Stimulated activated CD8-positive, alpha-beta memory T cell treated with anti-CD3 and anti-CD28 coated beads, Interleukin-12 subunit alpha, Interleukin-12 subunit beta, amount 100 ng/mL, for 24 hours (primary cell): ENCODE results near the gene F3.
"Not testable (repeated sequence)": the region's sequence is repeated elsewhere in the genome, so short reads cannot be mapped to it uniquely, and the experiment has no call there.

Source experiments
- DNase-seq: peaks from one replicate; pipeline ENCODE4 v3.0.0-alpha.2; 2020; ENCODE audit errors: extremely low read depth

Gene F3

DNA sequence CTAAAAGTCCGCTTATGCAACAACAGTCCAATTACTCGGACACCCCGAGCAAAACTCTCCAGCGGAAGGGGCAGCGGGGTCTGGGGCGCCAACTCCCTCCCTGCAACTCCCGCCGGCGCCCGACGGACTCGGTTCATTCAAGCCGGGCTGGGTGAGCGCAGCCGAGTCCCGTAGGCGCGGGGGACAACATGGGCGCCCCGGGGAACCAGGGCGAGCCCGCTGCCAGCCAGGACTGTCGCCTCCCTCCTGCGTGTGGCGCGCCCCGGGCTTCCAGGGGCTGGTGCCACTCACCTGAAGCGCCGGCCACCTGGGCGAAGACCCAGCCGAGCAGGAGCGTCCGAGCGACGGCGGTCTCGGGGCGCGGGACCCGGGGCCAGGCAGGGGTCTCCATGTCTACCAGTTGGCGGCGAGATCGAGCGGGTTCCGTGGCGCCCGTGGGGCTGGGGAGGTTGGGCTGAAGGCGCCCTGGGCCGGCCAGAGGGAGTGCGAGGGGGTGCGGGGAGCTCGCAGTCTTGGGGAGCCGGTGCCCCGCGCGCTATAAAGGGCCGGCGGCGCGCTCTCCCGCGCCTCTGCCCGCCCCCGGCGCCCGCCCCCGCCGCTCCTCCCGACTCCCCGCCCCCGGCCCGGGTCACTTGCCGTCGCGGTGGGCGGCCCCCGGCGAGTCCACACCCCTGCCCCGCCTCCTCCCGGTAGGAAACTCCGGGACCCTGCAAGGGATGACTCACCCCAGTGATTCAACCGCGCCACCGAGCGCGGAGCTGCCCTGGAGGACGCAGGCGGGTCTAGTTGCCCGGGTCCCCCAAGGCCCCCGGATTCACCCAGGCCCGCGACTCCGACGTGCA lies at the start of gene F3:
Gene F3 (minus strand): TSS at position 514 of the 842 bp plus-strand sequence. CDS start 123 bp downstream, at position 391.
- DNase-seq: peak; percentile 65

DNA sequence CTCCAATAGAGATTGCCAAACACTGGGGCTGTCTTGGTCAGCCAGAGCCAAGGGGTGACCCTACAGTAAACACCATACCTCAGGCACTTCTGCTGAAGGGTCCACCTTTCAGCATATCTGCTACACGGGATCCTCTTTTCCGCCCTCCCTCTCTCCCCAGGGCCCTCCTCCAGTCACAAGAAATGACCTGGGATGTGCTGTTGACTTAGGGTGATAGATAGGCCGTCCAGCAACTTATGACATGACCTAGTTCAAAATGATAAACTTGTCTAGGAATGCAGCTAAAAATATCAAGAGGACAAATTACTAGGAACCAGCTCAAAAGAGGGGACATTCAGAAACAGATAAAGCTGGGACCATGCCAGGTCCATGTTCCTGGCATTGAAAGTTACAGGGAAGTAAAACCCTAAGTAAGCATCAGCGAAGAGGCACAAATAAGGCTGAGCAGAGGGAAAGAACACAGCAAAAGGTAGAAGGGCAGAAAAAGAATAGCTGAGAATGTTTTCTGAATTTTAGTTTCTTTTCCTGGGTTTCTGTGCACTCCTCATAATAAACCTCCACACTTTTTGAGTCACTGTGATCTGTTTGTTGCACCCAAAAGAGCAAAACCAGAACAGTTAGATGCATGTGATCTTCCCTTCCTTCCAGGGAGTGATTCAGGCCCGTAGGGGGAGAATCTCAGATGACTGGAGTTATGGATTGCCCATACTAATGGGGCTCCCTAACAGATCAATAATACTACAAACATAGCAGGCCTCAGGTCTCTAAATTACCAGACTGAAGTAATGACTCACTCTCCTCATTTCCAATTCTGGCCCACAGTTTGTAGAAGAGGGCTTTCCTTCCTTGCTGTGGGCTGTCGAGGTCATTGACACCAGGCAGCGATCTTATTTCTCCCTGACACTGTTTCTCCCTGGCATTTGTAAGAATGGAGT lies 48.9 kb upstream of the F3 start:
- DNase-seq: no peak

DNA sequence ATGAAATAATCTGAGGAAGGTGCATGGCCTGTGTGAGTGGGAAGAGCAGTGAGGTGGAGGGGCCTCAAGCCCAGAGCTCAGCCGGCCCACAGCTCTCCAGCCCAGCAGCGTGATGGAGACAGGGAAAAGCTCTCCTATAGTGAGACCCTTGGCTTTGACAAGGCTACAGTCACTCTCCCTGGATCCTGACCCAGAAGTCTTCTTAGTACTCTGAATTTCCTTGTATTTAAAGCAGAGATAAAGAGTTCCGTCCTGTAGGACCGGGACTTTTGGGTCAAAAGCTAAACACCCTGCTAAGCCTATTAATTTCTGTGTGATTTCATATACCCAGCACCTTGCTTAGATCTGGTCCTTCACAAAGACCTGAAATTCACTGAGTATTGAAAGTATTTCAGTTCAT lies 48.2 kb upstream of the F3 start:
- no peak for DNase-seq

DNA sequence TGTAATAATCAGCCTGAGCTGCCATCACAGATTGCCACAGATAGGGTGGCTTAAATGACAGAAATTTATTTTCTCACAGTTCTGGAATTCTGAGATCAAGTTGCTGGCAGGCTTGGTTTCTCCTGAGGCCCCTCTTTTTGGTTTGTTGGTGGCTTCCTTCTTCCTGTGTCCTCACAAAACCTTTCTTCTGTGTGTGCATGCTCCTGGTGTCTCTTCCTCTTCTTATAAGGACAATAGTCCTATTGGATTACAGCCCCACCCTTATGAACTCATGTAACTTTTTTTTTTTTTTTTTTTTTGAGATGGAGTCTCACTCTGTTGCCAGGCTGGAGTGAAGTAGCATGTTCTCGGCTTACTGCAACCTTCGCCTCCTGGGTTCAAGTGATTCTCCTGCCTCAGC lies 41.0 kb upstream of the F3 start:
- no peak for DNase-seq

DNA sequence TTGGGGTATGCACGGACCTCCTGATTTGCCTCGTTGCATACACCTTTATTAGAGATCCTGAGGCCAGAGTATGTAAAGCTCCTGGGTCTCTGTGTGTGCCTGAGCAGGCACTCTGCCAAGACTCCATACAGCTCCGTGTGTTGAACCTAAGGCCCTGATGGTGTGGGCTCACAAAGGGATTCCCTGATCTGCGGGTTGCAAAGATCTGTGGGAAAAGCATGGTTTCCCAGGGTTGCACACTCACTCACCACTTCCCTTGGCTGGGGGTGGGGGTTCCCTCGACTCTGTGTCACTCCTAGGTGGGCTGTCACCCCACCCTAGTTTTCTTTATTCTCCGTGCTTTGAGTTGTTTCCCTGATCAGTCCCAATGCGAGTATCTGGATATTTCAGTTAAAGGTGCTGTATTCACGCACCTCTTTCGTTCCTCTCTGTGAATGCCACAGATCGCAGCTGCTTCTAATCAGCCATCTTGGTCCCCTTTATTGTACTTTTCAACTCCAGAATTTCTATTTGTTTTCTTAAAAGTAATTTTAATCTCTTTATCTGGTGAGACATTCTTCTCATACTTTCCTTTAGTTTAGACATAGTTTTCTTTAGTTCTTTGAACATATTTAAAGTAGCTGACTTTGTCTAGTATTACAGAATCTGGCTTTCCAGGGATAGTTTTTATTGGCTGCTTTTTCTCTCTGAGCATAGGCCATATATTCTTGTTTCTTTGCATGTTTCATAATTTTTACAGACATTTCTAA lies 39.0 kb upstream of the F3 start:
- no peak for DNase-seq

DNA sequence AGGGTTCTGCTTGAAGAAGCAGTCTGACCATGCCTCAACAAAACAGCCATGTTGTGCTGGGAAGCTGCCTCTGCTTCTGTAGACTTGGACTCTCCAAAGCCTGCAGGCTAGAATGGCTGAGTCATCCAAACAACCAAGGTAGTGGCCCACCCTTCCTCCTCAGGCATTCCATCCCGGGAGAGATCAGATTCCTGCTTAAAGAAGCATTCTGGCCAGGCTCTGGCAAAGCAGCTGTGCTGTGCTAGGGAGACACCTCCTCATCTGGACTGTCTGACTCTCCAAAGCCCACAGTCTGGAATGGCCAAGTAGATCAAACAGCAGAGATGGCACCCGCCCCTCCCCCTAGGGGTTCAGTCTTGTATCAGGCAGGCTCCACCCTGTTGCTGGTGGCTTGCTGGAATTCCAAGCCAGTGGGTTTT lies 38.3 kb upstream of the F3 start:
- DNase-seq: no peak

DNA sequence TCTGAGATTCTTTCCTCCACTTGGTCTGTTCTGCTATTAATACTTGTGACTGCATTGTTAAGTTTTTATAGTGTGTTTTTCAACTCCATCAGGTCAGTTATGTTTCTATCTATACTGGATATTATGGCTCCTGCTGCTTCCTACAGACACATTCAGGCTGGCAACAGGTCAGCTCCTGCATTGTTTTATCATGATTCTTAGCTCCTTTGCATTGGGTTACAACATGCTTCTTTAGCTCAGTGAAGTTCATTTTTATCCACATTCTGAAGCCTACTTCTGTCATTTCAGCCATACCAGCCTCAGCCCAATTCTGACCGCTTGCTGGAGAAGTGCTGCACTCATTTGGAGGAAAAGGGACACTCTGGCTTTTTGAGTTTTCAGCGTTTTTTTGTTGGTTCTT lies 37.3 kb upstream of the F3 start:
- DNase-seq: no peak

DNA sequence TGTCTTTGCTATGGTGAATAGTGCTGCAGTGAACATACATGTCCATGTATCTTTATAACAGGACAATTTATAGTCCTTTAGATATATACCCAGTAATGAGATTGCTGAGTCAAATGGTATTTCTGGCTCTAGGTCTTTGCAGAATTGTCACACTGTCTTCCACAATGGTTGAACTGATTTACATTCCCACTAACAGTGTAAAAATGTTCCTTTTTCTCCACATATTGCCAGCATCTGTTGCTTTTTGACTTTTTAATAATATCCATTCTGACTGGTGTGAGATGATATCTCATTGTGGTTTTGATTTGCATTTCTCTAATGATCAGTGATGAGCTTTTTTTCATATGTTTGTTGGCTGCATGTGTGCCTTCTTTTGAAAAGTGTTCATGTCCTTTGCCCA lies 32.4 kb upstream of the F3 start:
- DNase-seq: not testable (repeated sequence)

DNA sequence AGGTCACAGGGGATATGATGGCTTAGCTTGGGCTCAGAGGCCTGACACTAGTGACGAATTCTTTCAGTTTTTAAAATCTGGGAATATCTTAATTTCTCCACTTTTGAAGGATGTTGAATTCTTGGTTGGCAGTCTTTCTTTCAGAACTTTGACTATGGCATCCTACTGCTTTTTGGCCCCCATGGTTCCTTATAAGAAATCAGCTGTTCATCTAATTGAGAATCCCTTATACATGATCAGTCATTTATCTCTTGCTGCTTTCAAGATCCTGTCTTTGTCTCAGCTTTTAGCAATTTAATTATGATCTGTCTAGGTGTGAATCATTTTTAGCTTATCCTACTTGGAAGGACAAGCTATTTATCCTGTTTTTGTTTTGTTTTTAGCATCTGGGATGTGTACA lies 31.2 kb upstream of the F3 start:
- no peak for DNase-seq

DNA sequence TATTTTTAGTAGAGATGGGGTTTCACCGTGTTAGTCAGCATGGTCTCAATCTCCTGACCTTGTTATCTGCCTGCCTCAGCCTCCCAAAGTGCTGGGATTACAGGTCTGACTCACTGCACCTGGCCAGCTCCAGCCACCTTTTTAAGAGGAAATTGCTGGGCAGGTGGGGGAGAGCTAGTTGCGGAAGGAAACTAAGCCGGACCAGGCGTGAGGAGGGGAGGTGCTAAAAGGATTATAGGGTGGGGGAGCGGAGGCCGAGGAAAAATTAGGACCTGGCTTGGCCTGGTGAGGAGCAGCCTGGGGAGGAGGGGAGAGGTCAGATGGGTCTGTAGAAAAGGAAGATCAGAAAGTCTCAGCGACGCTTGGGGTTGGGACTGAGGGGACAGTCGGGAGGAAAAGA lies 29.4 kb upstream of the F3 start:
- not testable (repeated sequence) for DNase-seq

DNA sequence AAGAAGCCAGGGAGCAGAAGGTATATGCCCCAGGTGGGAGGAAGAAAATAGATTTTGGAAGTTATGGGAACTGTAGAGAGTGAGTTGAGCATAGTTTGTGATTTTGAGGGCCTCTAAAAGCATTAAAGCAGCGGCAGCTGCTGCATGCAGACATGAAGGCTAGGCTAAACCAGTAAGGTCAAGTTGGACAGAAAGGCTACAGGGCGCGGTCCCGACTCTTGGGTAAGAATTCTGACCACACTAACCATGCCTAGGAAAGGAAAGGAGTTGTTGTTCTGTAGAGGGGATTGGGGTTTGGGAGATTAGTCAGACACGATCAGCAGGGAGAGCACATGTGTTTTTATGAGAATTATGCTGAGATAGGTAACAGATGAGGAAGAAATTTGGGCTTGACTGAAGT lies 27.2 kb upstream of the F3 start:
- not testable (repeated sequence) for DNase-seq

DNA sequence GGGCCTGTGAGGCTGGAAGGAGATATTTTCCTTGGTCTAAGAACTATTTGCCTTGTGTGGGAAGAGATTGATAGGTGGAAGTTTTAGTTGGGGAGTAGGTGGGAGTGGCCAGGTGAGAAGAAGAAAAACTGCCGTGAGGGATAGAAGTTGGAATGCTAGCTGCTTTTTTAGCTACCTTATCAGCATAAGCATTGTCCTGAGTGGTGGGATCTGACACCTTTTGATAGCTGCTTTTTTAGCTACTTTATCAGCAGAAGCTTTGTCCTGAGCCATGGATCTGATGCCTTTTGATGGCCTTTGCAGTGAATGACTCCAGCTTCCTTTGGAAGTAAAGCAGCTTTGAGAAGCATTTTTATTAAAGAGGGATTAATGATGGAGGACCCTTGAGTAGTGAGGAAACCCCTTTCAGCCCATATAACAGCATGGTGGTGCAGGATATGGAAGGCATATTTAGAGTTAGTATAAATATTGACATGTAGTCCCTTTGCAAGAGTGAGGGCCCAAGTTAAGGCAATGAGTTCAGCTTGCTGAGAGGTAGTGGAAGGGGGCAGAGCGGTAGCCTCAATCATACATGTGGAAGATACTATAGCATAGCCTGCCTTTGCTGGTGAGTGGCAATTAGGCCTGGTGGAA lies 26.5 kb upstream of the F3 start:
- DNase-seq: not testable (repeated sequence)

DNA sequence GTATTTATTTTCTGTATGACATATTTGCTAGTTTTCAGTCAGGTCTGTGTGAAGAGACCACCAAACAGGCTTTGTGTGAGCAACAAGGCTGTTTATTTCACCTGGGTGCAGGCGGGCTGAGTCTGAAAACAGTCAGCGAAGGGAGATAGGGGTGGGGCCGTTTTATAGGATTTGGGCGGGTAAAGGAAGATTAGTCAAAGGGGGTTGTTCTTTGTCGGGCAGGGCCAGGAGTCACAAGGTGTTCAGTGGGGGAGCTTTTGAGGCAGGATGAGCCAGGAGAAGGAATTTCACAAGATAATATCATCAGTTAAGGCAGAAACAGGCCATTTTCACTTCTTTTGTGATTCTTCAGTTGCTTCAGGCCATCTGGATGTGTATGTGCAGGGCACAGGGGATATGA lies 24.9 kb upstream of the F3 start:
- DNase-seq: not testable (repeated sequence)

DNA sequence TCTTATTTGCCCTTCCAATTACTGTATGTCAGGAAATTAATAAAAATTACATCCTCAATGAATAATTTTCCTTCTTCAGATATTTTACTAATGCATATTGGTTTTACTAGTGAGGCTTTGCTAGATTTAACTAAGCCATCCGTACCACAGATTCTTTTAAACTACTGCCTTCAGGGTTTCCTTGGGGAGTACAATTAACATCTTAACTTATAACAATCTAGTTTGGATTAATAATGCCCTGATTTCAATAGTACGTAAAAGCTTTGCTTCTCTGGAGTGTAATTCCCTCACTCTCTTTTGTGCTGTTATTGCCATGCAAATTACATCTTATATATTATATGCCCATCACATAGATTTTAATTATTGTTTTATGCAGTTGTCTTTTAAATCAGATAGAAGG lies 24.3 kb upstream of the F3 start:
- no peak for DNase-seq

DNA sequence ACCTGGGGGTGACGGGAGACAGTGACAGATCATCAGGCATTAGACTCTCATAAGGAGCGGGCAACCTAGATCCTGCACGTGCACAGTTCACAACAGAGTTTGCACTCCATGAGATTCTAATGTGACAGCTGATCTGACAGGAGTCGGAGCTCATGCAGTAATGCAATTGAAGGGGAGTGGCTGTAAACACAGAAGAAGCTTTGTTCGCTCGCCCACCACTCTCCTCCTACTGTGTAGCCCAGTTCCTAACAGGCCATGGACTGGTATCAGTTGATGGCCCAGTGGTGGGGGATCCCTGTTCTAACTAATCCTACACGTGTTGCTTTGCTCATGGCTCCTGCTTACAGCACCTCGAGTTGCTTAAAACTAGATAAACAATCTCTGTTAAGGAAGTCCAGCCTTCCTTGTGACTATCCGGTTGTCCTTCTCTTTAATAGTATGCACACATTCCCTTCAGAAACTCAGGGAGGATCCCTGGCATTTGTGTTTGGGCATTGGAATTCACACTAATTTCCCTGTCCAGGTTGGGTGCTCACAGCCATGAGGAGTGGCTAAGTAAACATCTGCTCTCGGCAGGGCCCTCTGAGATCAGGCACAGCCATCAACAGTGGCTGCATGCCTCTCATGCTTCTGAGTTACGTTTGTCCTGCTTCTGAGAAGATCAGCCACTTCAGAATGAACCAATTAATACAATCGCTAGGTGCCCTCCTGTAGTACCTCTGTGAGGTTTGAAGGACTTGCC lies 21.1 kb upstream of the F3 start:
- DNase-seq: no peak

DNA sequence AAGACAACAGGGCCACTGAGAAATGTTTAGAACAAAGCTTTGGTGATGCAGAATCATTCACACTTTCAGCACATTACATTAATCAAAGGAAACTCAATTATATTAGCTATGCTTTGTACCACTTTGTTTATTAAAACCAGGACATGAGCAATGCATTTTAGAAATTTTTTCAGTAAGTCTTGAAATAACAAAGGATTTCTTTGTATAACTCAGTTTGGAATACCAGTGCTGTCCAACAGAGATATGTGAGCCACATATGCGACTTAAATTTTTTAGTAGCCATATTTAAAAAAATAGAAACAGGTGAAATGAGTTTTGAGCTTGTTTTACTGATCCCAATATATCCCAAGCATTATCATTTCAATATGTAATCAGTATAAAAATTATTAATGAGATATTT lies 18.8 kb upstream of the F3 start:
- no peak for DNase-seq

DNA sequence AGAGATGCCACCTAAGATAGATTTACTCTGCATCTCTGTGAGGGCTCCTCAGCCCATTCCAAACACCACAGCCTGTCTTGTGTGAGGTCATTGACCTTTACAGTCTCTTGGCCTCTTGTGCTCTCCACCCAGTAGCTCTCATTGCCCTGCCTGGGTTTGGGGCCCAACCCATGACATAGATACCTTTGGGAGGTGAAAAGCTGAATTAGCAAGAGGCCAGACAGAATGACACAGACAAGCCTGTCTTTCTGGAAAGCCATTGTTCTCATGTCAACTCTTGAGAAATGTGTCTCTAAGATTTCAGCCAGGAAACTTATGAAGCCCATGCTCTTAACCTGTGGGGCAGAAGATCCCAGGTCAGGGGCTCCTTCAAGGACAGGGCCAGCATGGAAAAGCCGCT lies 18.4 kb upstream of the F3 start:
- no peak for DNase-seq

DNA sequence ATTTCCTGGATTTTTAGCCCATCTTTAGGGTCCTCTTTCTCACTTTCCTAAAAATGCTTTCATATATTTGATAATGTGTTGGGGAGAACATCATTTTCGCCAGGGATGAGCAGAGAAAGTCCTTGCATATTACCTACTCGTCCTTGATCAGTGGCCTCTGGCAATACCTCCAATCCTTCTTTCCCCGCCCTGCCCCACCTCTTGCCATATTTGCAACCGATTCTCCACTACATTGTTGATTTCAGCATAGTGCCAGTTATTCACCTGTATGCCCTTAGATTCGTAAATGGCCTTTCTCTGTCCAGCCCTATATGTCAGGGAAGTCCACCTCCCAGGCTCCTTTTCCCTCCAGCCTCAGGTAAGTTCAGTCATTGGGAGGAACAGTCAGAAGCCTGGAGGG lies 13.5 kb upstream of the F3 start:
- no peak for DNase-seq

DNA sequence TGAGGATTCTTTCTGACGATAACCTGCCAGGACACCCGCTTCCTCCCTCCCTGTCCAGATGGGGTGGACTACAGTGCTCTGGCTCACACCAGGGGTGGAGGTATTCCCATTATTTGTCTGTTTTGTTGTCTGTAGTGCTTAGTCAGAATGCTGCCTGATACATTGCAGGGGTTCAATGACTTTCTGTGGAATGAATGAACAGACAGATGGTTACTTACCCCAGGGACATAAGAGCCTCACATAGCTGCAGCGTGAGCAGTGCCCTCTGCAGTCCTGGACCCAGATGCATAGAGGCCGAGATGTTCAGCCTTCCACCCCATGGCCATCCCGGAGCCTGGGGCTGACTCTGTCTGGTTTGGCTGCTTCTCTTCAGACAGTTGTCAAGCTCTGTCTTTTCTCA lies 13.0 kb upstream of the F3 start:
- no peak for DNase-seq

DNA sequence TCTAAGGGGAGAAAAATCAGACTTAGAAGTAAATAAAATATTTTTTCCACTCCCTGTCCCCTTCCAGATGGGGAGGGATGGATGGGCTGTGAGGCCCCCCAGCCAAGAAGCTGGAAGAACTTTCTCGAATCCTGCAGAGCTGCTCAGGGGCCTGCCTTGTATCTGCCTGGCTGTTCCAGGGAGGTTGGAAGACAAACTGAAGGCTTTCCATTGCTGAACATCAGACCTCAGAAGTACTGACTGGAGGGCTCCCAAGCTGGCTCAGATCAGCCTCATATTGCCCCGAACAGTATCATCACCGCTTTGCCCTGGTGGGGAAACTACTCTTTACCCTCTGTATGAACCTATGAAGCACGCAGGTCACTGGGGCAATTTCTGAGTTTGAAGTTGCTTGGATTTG lies 12.4 kb upstream of the F3 start:
- no peak for DNase-seq

DNA sequence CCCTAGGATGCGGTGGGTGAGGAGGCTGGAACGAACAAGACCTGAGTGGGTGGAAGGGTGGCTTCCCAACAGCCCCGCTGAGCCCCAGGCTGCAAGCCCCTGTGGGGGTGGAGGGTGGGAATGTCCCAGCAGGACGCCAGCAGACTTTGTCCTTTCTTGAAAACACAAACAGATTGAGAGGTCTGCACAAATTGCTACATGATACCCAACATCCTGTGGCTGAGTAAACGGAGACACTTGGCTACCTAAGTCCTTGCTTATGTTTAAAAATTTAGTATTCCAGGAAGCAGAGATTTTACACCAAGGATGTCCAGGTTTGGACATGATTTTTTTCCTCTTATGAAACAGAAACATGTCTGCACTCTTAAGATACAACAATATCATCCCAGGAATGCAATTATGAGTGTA lies 11.8 kb upstream of the F3 start:
- DNase-seq: no peak
